B cell (primary cell): ENCODE measurements around the gene CXCL13. TPM values are rescaled to one million over a fixed set of nuclear protein-coding genes. Genes with fewer than 3 reads are reported as not detected.

Experiments
- ATAC-seq: fragments of 200-7000 bp; cut with Tn5 transposase; one replicate; pipeline ENCODE4 v1.10.0; 2021; ENCODE audit warnings: low read depth, mild to moderate bottlenecking, moderate number of reproducible peaks, moderate library complexity
- CTCF ChIA-PET: fragments of 350-600 bp; sonication (Branson Sonifier 250); formaldehyde crosslinking; loops from one replicate; lab custom pipeline; 2021; ENCODE audit warnings: antibody characterized with exemption, inconsistent platforms; lab: Charles Lee
- POLR2A ChIA-PET: fragments of 350-600 bp; sonication (Branson Sonifier 250); formaldehyde crosslinking; loops from one replicate; lab custom pipeline; 2021; ENCODE audit warnings: antibody characterized with exemption; lab: Charles Lee
- DNase-seq: peaks from one replicate; pipeline ENCODE4 v3.0.0; 2013
- H2AFZ ChIP-seq: 2 replicates; pipeline ENCODE4 v1.6.1; 2012; ENCODE audit warnings: mild to moderate bottlenecking, low read depth, low read length; ENCODE audit not compliant: insufficient read depth, poor library complexity, severe bottlenecking
- H3K27ac ChIP-seq, 2 donors: 1 replicate in 1 of 2; 2 replicates in 1 of 2; pipeline ENCODE4 v1.5.1; 2012 to 2013; ENCODE audit warnings: low read length in 2 of 2, mild to moderate bottlenecking in 2 of 2, moderate library complexity in 1 of 2
- H3K27me3 ChIP-seq, 4 experiments: fragments of 200-600 bp in 1 of 4; sonication (generic) in 1 of 4; replicated peaks in 1 of 4; 1 replicate in 2 of 4; 2 replicates in 2 of 4; pipeline versions ENCODE4 v1.6.1 to v1.7.0; 2013 to 2016; ENCODE audit warnings: low read length in 3 of 4, mild to moderate bottlenecking in 2 of 4, mixed read lengths in 1 of 4, moderate library complexity in 1 of 4; ENCODE audit not compliant: insufficient read depth in 4 of 4, control insufficient read depth in 3 of 4; ENCODE audit errors: control extremely low read depth in 1 of 4
- H3K36me3 ChIP-seq, 2 experiments: replicated peaks in 1 of 2; 1 replicate in 1 of 2; 2 replicates in 1 of 2; pipeline versions ENCODE4 v1.6.1 to v1.7.1; 2013; ENCODE audit warnings: low read length in 1 of 2; ENCODE audit not compliant: insufficient read depth in 2 of 2, control insufficient read depth in 1 of 2; ENCODE audit errors: control extremely low read depth in 1 of 2, extremely low read depth in 1 of 2
- H3K4me1 ChIP-seq, 2 donors: fragments of 200-600 bp in 1 of 2; sonication (generic) in 1 of 2; 1 replicate in 1 of 2; 2 replicates in 1 of 2; pipeline versions ENCODE4 v1.5.1 to v1.6.1; 2013 to 2017; ENCODE audit warnings: low read length in 2 of 2; ENCODE audit not compliant: control insufficient read depth in 2 of 2, insufficient read depth in 2 of 2
- H3K4me2 ChIP-seq: replicated peaks from 2 replicates; pipeline ENCODE3; 2012; ENCODE audit warnings: mild to moderate bottlenecking, low read depth, low read length; ENCODE audit not compliant: poor library complexity, severe bottlenecking
- H3K4me3 ChIP-seq, 5 experiments: fragments of 200-600 bp in 1 of 5; sonication (generic) in 1 of 5; 1 replicate in 3 of 5; 2 replicates in 2 of 5; pipeline versions ENCODE4 v1.5.1 to v1.7.0; 2011 to 2016; ENCODE audit warnings: low read length in 4 of 5, mild to moderate bottlenecking in 4 of 5, low read depth in 2 of 5, control low read depth in 1 of 5, moderate library complexity in 1 of 5; ENCODE audit not compliant: insufficient read depth in 1 of 5; ENCODE audit errors: control extremely low read depth in 1 of 5, extremely low read depth in 1 of 5
- H3K79me2 ChIP-seq: fragments of 200-600 bp; sonication (generic); one replicate; pipeline ENCODE4 v1.6.0; 2016; ENCODE audit warnings: low read length; ENCODE audit not compliant: control insufficient read depth, insufficient read depth
- H3K9ac ChIP-seq: fragments of 200-600 bp; sonication (generic); 2 replicates; pipeline ENCODE4 v1.6.1; 2017; ENCODE audit warnings: mild to moderate bottlenecking, low read length, moderate library complexity
- H3K9me3 ChIP-seq, 3 donors: one replicate each; pipeline versions ENCODE4 v1.6.1 to v1.7.1; 2013; ENCODE audit warnings: low read length in 2 of 3; ENCODE audit not compliant: control insufficient read depth in 2 of 3, insufficient read depth in 1 of 3; ENCODE audit errors: control extremely low read depth in 1 of 3
- H4K20me1 ChIP-seq: 2 replicates; pipeline ENCODE4 v1.6.0; 2012; ENCODE audit warnings: mild to moderate bottlenecking, low read length; ENCODE audit not compliant: insufficient read depth, control insufficient read depth, poor library complexity, severe bottlenecking
- H3K27ac Mint-ChIP-seq: one replicate; pipeline ENCODE4 v1.8.0; 2021; ENCODE audit warnings: mixed read lengths
- H3K27me3 Mint-ChIP-seq: one replicate; pipeline ENCODE4 v1.8.0; 2021; ENCODE audit warnings: mixed read lengths
- H3K4me1 Mint-ChIP-seq: one replicate; pipeline ENCODE4 v1.8.0; 2021; ENCODE audit warnings: mixed read lengths
- H3K4me3 Mint-ChIP-seq: one replicate; pipeline ENCODE4 v1.8.0; 2021; ENCODE audit warnings: mixed read lengths
- H3K9me3 Mint-ChIP-seq: one replicate; pipeline ENCODE4 v1.8.0; 2022; ENCODE audit warnings: mixed read lengths; ENCODE audit not compliant: insufficient read depth
- EZH2 ChIP-seq: IDR thresholded peaks from 2 replicates; pipeline ENCODE4 v1.6.1; 2012; ENCODE audit warnings: borderline replicate concordance, low read depth, mild to moderate bottlenecking, moderate library complexity, low read length; ENCODE audit not compliant: insufficient read depth, poor library complexity, severe bottlenecking
- WGBS: methylation state at CpG from one replicate; pipeline ENCODE4 v1.1.5; 2013; ENCODE audit warnings: missing lambda C conversion rate; ENCODE audit not compliant: insufficient coverage; 5-methylcytosine and 5-hydroxymethylcytosine counted together
- intact Hi-C: fragments of 100-400 bp; cut with micrococcal nuclease; formaldehyde crosslinking; loops from one replicate; pipeline ENCODE4 v1.10.0; 2022
- polyA plus RNA-seq: library from polyadenylated mRNA; depleted of rRNA; stranded (reverse); fragments of >200 nt; gene quantifications from 2 replicates; pipeline ENCODE4 v1.2.3, GENCODE V29; 2012
- total RNA-seq, 2 donors: library from RNA; stranded (reverse); fragments of 120-200 nt in 1 of 2; gene quantifications; 1 replicate in 1 of 2; 2 replicates in 1 of 2; pipeline versions ENCODE4 v1.2.3 to v1.2.4, GENCODE V29; 2013 to 2022
- TF ChIP-seq, protein P1 (sequence below): fragments of 200-600 bp; IDR thresholded peaks from one replicate; pipeline ENCODE4 v1.8.0; 2022; ENCODE audit warnings: antibody characterized with exemption, mild to moderate bottlenecking

The CXCL13 gene
- total and polyA plus RNA-seq, 2 donors (not counting 1 experiment from before 2014, with no cell fraction given), result not detected

DNA sequence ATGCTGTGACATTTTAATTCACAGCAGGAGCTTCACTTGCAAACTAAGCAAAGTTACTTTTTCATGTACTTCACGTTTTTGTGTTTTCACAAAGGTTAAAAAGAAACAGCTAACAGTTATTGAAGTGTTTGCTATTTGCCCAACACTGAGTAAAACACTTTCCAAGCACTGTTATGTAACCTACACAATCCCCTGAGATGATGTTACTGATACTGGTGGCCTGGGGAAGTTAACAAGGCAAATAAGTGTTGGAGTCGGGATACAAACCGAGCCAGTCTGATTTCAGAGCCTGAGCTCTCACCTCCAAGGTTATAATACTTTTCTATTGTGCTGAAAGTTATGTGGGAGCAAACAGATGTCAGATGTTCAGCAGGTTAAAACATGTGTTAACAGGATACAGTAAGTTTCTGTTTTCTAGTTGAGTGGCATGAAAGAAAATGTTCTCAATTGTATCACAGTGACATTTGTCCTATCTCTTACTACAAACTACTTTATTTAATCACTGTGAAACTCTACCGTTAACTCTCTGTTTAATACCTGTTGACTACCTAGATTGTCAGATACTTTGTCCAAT, 3.9 kb upstream of the CXCL13 start:
- no peak for DNase-seq
- Histone ChIP-seq H3K36me3 (no peaks in the 10 kb centered on the region), H3K27me3 (no peaks in the 10 kb centered on the region), H3K9ac (no peak overlapping the region), H2AFZ (no peak overlapping the region), H3K9me3 (no peaks in the 10 kb centered on the region), H3K79me2 (no peaks in the 10 kb centered on the region), H4K20me1 (no peaks in the 10 kb centered on the region), H3K4me2 (no peak overlapping the region), H3K4me1 (no peaks in the 10 kb centered on the region), H3K4me3 (no peak overlapping the region), H3K27ac (no peak overlapping the region)
- H3K27ac Mint-ChIP-seq, result no peak overlapping the region
- intact Hi-C loops, result loop anchor here (1.0 to 2.0 kb wide), 3 partner anchors 136 to 361 kb away; no protein-coding TSS in a partner anchor
- no CpG with 5 or more reads among the region's 4 CpGs for WGBS
- no peak overlapping the region for H3K4me3 Mint-ChIP-seq
- H3K9me3 Mint-ChIP-seq, result no peaks in the 10 kb centered on the region
- H3K27me3 Mint-ChIP-seq, result no peaks in the 10 kb centered on the region
- TF ChIP-seq, protein P1, sequence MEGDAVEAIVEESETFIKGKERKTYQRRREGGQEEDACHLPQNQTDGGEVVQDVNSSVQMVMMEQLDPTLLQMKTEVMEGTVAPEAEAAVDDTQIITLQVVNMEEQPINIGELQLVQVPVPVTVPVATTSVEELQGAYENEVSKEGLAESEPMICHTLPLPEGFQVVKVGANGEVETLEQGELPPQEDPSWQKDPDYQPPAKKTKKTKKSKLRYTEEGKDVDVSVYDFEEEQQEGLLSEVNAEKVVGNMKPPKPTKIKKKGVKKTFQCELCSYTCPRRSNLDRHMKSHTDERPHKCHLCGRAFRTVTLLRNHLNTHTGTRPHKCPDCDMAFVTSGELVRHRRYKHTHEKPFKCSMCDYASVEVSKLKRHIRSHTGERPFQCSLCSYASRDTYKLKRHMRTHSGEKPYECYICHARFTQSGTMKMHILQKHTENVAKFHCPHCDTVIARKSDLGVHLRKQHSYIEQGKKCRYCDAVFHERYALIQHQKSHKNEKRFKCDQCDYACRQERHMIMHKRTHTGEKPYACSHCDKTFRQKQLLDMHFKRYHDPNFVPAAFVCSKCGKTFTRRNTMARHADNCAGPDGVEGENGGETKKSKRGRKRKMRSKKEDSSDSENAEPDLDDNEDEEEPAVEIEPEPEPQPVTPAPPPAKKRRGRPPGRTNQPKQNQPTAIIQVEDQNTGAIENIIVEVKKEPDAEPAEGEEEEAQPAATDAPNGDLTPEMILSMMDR, result no peak
- no peak for TF ChIP-seq EZH2
- H3K4me1 Mint-ChIP-seq, result no peaks in the 10 kb centered on the region
- ATAC-seq, result no peak
- CTCF ChIA-PET, result interaction anchor here (0.6 to 4.3 kb wide), 25 partner anchors 8 to 1991 kb away, joined by 3 to 33 read pairs (median 5); no protein-coding TSS in a partner anchor
- POLR2A ChIA-PET, result no interaction called here

DNA sequence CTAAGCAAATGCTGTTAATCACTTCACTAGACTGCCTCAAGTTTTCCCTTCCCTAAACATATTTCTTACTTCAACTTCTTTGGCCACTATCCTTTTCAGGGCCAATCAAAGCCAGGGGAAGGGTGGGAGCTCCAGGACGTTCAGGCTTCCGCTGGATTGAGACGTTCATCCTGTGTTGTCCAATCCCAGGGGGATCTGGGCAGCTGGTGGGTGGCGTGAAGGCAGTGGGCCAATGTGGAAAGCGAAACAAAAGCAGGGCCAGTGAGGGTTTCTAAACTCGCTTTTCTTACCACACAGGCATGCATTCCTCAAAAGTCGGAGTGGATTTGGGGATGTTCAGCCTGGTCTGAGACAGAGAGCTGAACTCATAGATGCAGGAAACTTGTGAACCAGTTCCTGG, 7.6 kb downstream of the CXCL13 start:
- H3K27me3 ChIP-seq, result no peaks in the 10 kb centered on the region
- intact Hi-C loops, result no loop called here
- no peak overlapping the region for H2AFZ ChIP-seq
- H3K4me3 ChIP-seq, result no peak overlapping the region
- no peaks in the 10 kb centered on the region for H3K9me3 Mint-ChIP-seq
- no peaks in the 10 kb centered on the region for H3K4me1 Mint-ChIP-seq
- peaks cover 3% of the 10 kb centered on the region for H3K27me3 Mint-ChIP-seq
- no peaks in the 10 kb centered on the region for H3K4me1 ChIP-seq
- H3K4me2 ChIP-seq, result no peak overlapping the region
- POLR2A ChIA-PET, result no interaction called here
- no peak for DNase-seq
- ATAC-seq, result no peak
- H3K4me3 Mint-ChIP-seq, result no peak overlapping the region
- no peak overlapping the region for H3K27ac ChIP-seq
- no peaks in the 10 kb centered on the region for H3K9me3 ChIP-seq
- 74% methylated on average over 5 of the region's 7 CpGs for WGBS
- no peak overlapping the region for H3K9ac ChIP-seq
- CTCF ChIA-PET, result no interaction called here
- no peaks in the 10 kb centered on the region for H4K20me1 ChIP-seq
- no peaks in the 10 kb centered on the region for H3K79me2 ChIP-seq
- H3K27ac Mint-ChIP-seq, result no peak overlapping the region
- no peaks in the 10 kb centered on the region for H3K36me3 ChIP-seq
- no peak for TF ChIP-seq EZH2
- TF ChIP-seq, protein P1, result no peak
